OCI-LY7 (cell line): ENCODE measurements around the gene URGCP.

Source experiments
- CTCF ChIP-seq: fragments of 200-600 bp; sonication (generic); conservative IDR thresholded peaks from 2 replicates; pipeline ENCODE4 v1.5.1; 2014; ENCODE audit warnings: mild to moderate bottlenecking, antibody characterized with exemption, low read length, moderate library complexity, mixed read lengths
- EZH2phosphoT487 ChIP-seq: fragments of 200-600 bp; sonication (generic); IDR thresholded peaks from 2 replicates; pipeline ENCODE4 v1.6.1; 2018; ENCODE audit warnings: low read depth, borderline replicate concordance, mild to moderate bottlenecking, mixed run types, antibody characterized with exemption, low read length, moderate library complexity, mixed read lengths

DNA sequence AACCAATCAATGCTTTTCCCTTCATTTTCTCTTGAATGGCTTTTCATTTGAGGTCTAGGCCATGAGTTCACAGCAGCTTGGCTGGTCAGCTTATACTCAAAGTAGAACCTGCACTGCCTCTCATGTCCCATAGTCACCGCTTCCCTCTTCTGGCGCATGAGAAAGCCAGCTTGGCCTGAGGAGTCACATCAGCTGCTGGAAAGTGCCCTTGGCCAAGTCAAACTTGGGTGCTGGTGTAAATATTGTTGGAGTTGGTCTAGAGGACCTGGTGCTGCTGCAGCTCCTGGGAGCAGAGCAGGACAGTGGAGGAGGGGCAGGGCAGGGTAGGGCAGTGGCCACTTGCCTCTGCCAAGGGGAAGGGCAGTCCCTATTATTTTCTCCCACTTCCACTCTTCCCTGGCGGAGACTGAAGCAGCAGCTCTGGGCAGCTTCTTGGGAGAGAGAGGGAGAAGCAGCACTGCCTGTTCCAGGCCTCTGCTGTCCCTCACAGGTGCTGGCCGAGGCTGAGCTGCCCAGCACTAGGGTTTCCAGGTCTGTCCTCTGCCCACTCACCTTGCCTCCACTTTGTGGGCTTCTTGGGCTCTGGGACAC lies 32.6 kb upstream of the URGCP start:
- TF ChIP-seq CTCF (no peak), EZH2phosphoT487 (no peak)
